ENCODE data around the gene MAP7D2.

DNA sequence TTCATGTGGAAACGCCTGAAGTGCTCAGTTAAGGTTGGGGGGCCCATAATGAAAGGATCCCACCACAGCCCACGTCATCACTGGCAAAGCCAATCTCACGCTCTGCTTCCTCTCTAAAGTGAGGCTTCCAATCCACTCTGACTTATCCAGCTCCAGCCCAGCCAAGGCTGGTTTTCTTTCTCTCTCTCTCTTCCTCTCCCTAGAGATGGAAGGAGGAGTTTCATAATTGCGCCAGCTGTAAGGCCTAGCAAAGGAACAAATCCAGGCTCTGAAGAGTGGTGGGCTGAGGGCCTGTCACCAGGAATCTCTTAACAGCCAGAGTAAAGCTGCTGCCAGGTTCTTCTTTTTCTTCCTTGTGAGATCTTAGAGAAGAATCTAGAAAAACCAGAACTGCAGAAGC is 105.1 kb downstream of the MAP7D2 start:
- no peak for TF ChIP-seq ATF3 (IDR thresholded peaks at IDR 0.05)
- TF ChIP-seq, protein P1, sequence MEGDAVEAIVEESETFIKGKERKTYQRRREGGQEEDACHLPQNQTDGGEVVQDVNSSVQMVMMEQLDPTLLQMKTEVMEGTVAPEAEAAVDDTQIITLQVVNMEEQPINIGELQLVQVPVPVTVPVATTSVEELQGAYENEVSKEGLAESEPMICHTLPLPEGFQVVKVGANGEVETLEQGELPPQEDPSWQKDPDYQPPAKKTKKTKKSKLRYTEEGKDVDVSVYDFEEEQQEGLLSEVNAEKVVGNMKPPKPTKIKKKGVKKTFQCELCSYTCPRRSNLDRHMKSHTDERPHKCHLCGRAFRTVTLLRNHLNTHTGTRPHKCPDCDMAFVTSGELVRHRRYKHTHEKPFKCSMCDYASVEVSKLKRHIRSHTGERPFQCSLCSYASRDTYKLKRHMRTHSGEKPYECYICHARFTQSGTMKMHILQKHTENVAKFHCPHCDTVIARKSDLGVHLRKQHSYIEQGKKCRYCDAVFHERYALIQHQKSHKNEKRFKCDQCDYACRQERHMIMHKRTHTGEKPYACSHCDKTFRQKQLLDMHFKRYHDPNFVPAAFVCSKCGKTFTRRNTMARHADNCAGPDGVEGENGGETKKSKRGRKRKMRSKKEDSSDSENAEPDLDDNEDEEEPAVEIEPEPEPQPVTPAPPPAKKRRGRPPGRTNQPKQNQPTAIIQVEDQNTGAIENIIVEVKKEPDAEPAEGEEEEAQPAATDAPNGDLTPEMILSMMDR (IDR thresholded peaks at IDR 0.05 in 2 of 3, conservative IDR thresholded peaks at IDR 0.05 in 1 of 3; ENCODE audit: borderline replicate concordance in 1 of 3, insufficient read depth in 1 of 3, low read depth in 2 of 3, low read length in 2 of 3) = no peak
- TF ChIP-seq POLR2A (IDR thresholded peaks at IDR 0.05; ENCODE audit: borderline replicate concordance, extremely low read depth, insufficient read depth, insufficient read length) = no peak
- TF ChIP-seq MAX (IDR thresholded peaks at IDR 0.05) = no peak
- TF ChIP-seq ZFX (IDR thresholded peaks at IDR 0.05) = no peak
- no peak for TF ChIP-seq SP1 (IDR thresholded peaks at IDR 0.05; ENCODE audit: low read depth)
- TF ChIP-seq ZNF274 (IDR thresholded peaks at IDR 0.05; ENCODE audit: low read depth, low read length) = no peak
- no peak for TF ChIP-seq EZH2phosphoT487 (IDR thresholded peaks at IDR 0.05; ENCODE audit: borderline replicate concordance)
- no peak for TF ChIP-seq EGR1 (IDR thresholded peaks at IDR 0.05; ENCODE audit: low read depth)
- TF ChIP-seq POLR2AphosphoS5 (IDR thresholded peaks at IDR 0.05; ENCODE audit: low read depth, low read length) = no peak
- no peak for TF ChIP-seq JUND (IDR thresholded peaks at IDR 0.05)
- TF ChIP-seq REST (IDR thresholded peaks at IDR 0.05; ENCODE audit: low read depth) = no peak
- TF ChIP-seq EZH2 (IDR thresholded peaks at IDR 0.05) = no peak

Measured in HCT116 (cell line).